GM12891 (cell line): ENCODE results near the gene CFAP298.

Source experiments
- POLR2A ChIP-seq: IDR thresholded peaks from 2 replicates; pipeline ENCODE4 v1.6.1; 2011; ENCODE audit warnings: low read depth, low read length, control low read depth
- POLR2AphosphoS5 ChIP-seq: IDR thresholded peaks from 2 replicates; pipeline ENCODE4 v1.6.1; 2011; ENCODE audit warnings: low read depth, low read length, control low read depth

- no peak for TF ChIP-seq POLR2A
- TF ChIP-seq POLR2AphosphoS5 = no peak
These were observed 51.3 kb downstream of the CFAP298 start for GRCh38 chr21:32560896-32561295.
